Measurements from ENCODE around the gene SCN2A.

Gene SCN2A

GRCh38 chr2:165239230-165239629 is at the start of gene SCN2A:
SCN2A (plus strand) TSS chr2:165239414; CDS start chr2:165295824, 56,410 bp downstream.
- no peak within 1 kb of the TSS for H3K27ac ChIP-seq (ENCODE audit: low read length)
- no peaks in the 10 kb centered on the region for H3K4me1 ChIP-seq (ENCODE audit: control insufficient read depth, low read depth, low read length)
- H3K9ac ChIP-seq (ENCODE audit: low read length), result no peak within 1 kb of the TSS
- no peaks in the 10 kb centered on the region for H3K36me3 ChIP-seq (ENCODE audit: control insufficient read depth, low read depth, low read length)
- no peaks in the 10 kb centered on the region for H3K27me3 ChIP-seq (ENCODE audit: control insufficient read depth, insufficient read depth, low read length)
- H3K4me3 ChIP-seq (ENCODE audit: low read length), result no peak within 1 kb of the TSS
- no peaks in the 10 kb centered on the region for H3K9me3 ChIP-seq (ENCODE audit: control insufficient read depth, low read depth, low read length)

GRCh38 chr2:165191096-165191728 is 48.0 kb upstream of the SCN2A start:
- Histone ChIP-seq H3K27ac (ENCODE audit: low read length) (no peak overlapping the region), H3K9me3 (ENCODE audit: control insufficient read depth, low read depth, low read length) (no peaks in the 10 kb centered on the region), H3K9ac (ENCODE audit: low read length) (no peak overlapping the region), H3K27me3 (ENCODE audit: control insufficient read depth, insufficient read depth, low read length) (no peaks in the 10 kb centered on the region), H3K4me1 (ENCODE audit: control insufficient read depth, low read depth, low read length) (no peaks in the 10 kb centered on the region), H3K36me3 (ENCODE audit: control insufficient read depth, low read depth, low read length) (no peaks in the 10 kb centered on the region), H3K4me3 (ENCODE audit: low read length) (no peak overlapping the region)

- no peak overlapping the region for H3K9ac ChIP-seq (ENCODE audit: low read length)
- H3K27me3 ChIP-seq (ENCODE audit: control insufficient read depth, insufficient read depth, low read length), result no peaks in the 10 kb centered on the region
- H3K36me3 ChIP-seq (ENCODE audit: control insufficient read depth, low read depth, low read length), result no peaks in the 10 kb centered on the region
- no peaks in the 10 kb centered on the region for H3K4me1 ChIP-seq (ENCODE audit: control insufficient read depth, low read depth, low read length)
- no peaks in the 10 kb centered on the region for H3K9me3 ChIP-seq (ENCODE audit: control insufficient read depth, low read depth, low read length)
- no peak overlapping the region for H3K4me3 ChIP-seq (ENCODE audit: low read length)
- H3K27ac ChIP-seq (ENCODE audit: low read length), result no peak overlapping the region
Observed at GRCh38 chr2:165192729-165193128, 46.5 kb upstream of the SCN2A start.

DNA sequence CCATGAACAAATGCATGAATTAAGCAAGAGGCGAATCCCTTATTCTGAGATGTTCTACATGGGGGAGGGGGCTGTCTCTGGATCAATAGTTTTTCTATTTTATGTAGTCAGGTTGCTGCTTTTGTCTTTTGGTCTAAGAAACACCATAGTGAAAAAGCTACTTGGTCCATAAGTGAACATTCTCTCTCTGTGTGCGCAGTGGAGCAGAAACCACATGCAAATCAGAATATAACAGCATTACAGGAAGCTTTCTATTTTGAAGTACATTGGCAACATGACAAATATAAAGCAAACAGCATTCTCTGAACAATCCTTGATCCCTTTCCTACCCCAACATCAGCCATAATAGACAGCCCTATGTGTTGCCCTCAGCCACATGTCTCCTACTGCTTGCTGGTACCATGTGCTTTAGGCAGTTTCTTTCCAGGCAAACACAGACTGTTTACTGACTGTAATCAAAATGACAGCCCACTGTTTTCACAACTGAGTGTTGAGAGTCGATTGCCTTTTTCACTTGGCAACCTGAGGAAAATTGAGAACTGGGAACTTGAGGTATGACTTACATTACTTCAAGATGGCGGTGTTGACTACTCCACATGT is 45.9 kb upstream of the SCN2A start:
- H3K9ac ChIP-seq (ENCODE audit: low read length), result no peak overlapping the region
- no peak overlapping the region for H3K4me3 ChIP-seq (ENCODE audit: low read length)
- peaks cover 1% of the 10 kb centered on the region for H3K4me1 ChIP-seq (ENCODE audit: control insufficient read depth, low read depth, low read length)
- H3K27ac ChIP-seq (ENCODE audit: low read length), result no peak overlapping the region
- H3K36me3 ChIP-seq (ENCODE audit: control insufficient read depth, low read depth, low read length), result no peaks in the 10 kb centered on the region
- no peaks in the 10 kb centered on the region for H3K27me3 ChIP-seq (ENCODE audit: control insufficient read depth, insufficient read depth, low read length)
- H3K9me3 ChIP-seq (ENCODE audit: control insufficient read depth, low read depth, low read length), result no peaks in the 10 kb centered on the region

DNA sequence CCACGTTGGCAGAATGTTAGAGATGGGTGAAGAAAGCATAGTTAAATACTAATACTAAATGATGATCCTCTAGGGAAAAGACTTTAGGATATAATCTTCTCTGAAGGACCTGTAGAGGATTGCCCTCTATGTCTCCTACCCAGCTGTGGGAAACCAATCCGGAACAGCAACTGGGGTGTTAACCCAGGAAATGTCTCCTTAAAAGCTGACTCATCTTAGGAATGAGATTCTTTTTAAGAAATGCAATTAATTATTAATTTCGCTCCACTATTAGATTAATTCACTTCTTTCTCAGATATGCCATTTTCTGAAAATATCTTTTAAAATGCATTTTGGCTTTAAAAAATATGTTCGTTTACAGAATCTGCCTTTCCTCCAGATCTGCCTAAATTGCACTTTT is 42.8 kb upstream of the SCN2A start:
- no peaks in the 10 kb centered on the region for H3K9me3 ChIP-seq (ENCODE audit: control insufficient read depth, low read depth, low read length)
- no peak overlapping the region for H3K9ac ChIP-seq (ENCODE audit: low read length)
- no peak overlapping the region for H3K27ac ChIP-seq (ENCODE audit: low read length)
- H3K4me3 ChIP-seq (ENCODE audit: low read length), result no peak overlapping the region
- H3K36me3 ChIP-seq (ENCODE audit: control insufficient read depth, low read depth, low read length), result no peaks in the 10 kb centered on the region
- peaks cover 6% of the 10 kb centered on the region for H3K4me1 ChIP-seq (ENCODE audit: control insufficient read depth, low read depth, low read length)
- no peaks in the 10 kb centered on the region for H3K27me3 ChIP-seq (ENCODE audit: control insufficient read depth, insufficient read depth, low read length)

DNA sequence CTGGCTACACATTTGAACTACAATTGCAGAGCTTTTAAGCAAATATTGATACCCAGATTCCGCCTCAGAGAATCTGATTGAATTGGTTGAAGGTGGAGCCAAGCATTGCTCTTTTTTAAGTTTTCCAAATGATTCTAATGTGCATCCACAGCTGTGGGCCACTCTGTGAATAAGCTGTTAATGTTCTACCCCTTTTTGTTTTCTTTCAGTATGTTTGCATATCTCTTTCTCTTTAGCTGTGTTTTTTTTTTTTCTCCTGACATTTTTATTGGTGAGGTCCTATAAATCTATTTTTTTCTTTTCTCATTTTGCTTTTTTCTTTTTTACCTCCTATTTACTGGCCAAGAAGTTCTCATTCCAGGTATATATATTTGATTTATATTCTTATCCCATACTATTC is 41.9 kb upstream of the SCN2A start:
- H3K27me3 ChIP-seq (ENCODE audit: control insufficient read depth, insufficient read depth, low read length), result no peaks in the 10 kb centered on the region
- no peak overlapping the region for H3K27ac ChIP-seq (ENCODE audit: low read length)
- H3K36me3 ChIP-seq (ENCODE audit: control insufficient read depth, low read depth, low read length), result no peaks in the 10 kb centered on the region
- no peak overlapping the region for H3K4me3 ChIP-seq (ENCODE audit: low read length)
- no peaks in the 10 kb centered on the region for H3K9me3 ChIP-seq (ENCODE audit: control insufficient read depth, low read depth, low read length)
- H3K4me1 ChIP-seq (ENCODE audit: control insufficient read depth, low read depth, low read length), result peaks cover 6% of the 10 kb centered on the region
- H3K9ac ChIP-seq (ENCODE audit: low read length), result no peak overlapping the region

DNA sequence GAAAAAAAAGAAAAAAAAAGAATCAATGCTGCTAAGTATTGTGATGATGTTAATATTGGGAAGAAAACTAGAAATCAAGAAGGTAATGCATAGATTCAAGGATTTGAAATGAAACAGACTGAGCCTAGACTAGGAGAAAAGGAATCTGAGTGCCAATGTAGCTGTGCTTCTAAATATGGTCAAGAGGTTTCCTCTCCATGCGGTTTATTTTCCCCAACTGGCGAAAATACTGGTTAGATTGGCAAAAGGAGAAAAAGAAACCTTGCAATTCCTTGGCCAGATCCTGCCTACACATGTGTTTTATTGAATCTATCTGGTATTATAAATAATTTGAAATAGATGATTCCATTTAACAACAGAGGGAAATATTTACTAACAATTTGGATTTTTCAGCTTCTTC is 41.0 kb upstream of the SCN2A start:
- Histone ChIP-seq H3K27ac (ENCODE audit: low read length) (no peak overlapping the region), H3K9ac (ENCODE audit: low read length) (no peak overlapping the region), H3K4me3 (ENCODE audit: low read length) (no peak overlapping the region), H3K9me3 (ENCODE audit: control insufficient read depth, low read depth, low read length) (no peaks in the 10 kb centered on the region), H3K27me3 (ENCODE audit: control insufficient read depth, insufficient read depth, low read length) (no peaks in the 10 kb centered on the region), H3K4me1 (ENCODE audit: control insufficient read depth, low read depth, low read length) (peaks cover 6% of the 10 kb centered on the region), H3K36me3 (ENCODE audit: control insufficient read depth, low read depth, low read length) (no peaks in the 10 kb centered on the region)

GRCh38 chr2:165202239-165202638 is 37.0 kb upstream of the SCN2A start:
- Histone ChIP-seq H3K9me3 (ENCODE audit: control insufficient read depth, low read depth, low read length) (no peaks in the 10 kb centered on the region), H3K36me3 (ENCODE audit: control insufficient read depth, low read depth, low read length) (no peaks in the 10 kb centered on the region), H3K27me3 (ENCODE audit: control insufficient read depth, insufficient read depth, low read length) (no peaks in the 10 kb centered on the region), H3K9ac (ENCODE audit: low read length) (no peak overlapping the region), H3K4me3 (ENCODE audit: low read length) (no peak overlapping the region), H3K27ac (ENCODE audit: low read length) (no peak overlapping the region), H3K4me1 (ENCODE audit: control insufficient read depth, low read depth, low read length) (peaks cover 6% of the 10 kb centered on the region)

- Histone ChIP-seq H3K9ac (ENCODE audit: low read length) (no peak within 1 kb of the TSS), H3K27ac (ENCODE audit: low read length) (no peak within 1 kb of the TSS), H3K27me3 (ENCODE audit: control insufficient read depth, insufficient read depth, low read length) (no peaks in the 10 kb centered on the region), H3K4me3 (ENCODE audit: low read length) (no peak within 1 kb of the TSS), H3K36me3 (ENCODE audit: control insufficient read depth, low read depth, low read length) (no peaks in the 10 kb centered on the region), H3K9me3 (ENCODE audit: control insufficient read depth, low read depth, low read length) (no peaks in the 10 kb centered on the region), H3K4me1 (ENCODE audit: control insufficient read depth, low read depth, low read length) (no peaks in the 10 kb centered on the region)
Observed at GRCh38 chr2:165203689-165204559, 35.3 kb upstream of the SCN2A start, which contains the start of gene SCN3A. SCN3A (minus strand) TSS chr2:165204050; CDS start chr2:165176394, 27,656 bp downstream.

GRCh38 chr2:165205865-165206264 is 33.3 kb upstream of the SCN2A start:
- Histone ChIP-seq H3K9me3 (ENCODE audit: control insufficient read depth, low read depth, low read length) (no peaks in the 10 kb centered on the region), H3K9ac (ENCODE audit: low read length) (no peak overlapping the region), H3K4me1 (ENCODE audit: control insufficient read depth, low read depth, low read length) (no peaks in the 10 kb centered on the region)

DNA sequence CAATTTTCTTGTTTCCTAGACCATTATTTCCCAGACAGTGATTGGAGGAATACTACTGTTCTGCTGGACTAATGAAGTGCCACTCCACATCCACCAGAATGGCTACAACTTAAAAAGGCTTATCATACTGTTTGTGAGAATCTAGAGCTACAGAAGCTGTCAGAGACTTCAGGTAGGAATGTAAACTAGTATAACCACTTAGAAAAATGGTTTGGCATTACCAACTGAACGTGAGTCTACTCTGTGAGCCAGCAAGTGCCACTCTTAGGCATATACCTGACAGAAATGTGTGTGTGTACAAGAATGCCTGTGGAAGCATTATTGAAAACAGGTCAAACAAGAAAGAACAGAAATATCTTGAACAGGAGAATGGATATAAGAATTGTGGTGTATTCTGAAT is 31.1 kb upstream of the SCN2A start:
- no peak overlapping the region for H3K4me3 ChIP-seq (ENCODE audit: low read length)
- H3K36me3 ChIP-seq (ENCODE audit: control insufficient read depth, low read depth, low read length), result no peaks in the 10 kb centered on the region
- H3K27ac ChIP-seq (ENCODE audit: low read length), result no peak overlapping the region
- no peaks in the 10 kb centered on the region for H3K4me1 ChIP-seq (ENCODE audit: control insufficient read depth, low read depth, low read length)
- H3K9ac ChIP-seq (ENCODE audit: low read length), result no peak overlapping the region
- no peaks in the 10 kb centered on the region for H3K9me3 ChIP-seq (ENCODE audit: control insufficient read depth, low read depth, low read length)
- no peaks in the 10 kb centered on the region for H3K27me3 ChIP-seq (ENCODE audit: control insufficient read depth, insufficient read depth, low read length)

More at GRCh38 chr2:165205865-165206264, 33.3 kb upstream of the SCN2A start:
- H3K4me3 ChIP-seq (ENCODE audit: low read length), result no peak overlapping the region
- H3K36me3 ChIP-seq (ENCODE audit: control insufficient read depth, low read depth, low read length), result no peaks in the 10 kb centered on the region
- no peaks in the 10 kb centered on the region for H3K27me3 ChIP-seq (ENCODE audit: control insufficient read depth, insufficient read depth, low read length)
- H3K27ac ChIP-seq (ENCODE audit: low read length), result no peak overlapping the region
